Measurements from ENCODE around the gene PHF21A. TPM values are rescaled to one million over a fixed set of nuclear protein-coding genes. Genes with fewer than 3 reads are reported as not detected.

Gene PHF21A
- total and polyA plus RNA-seq, 8 donors = 36.2 to 77.3 (median 69.3) TPM

GRCh38 chr11:45997599-45997998 lies 123.7 kb downstream of the PHF21A start:
- Histone ChIP-seq H3K27me3 (no peaks in the 10 kb centered on the region), H3K4me1 (peaks cover 9 to 12% of the 10 kb centered on the region in 2 donors), H3K27ac (no peak overlapping the region), H3K4me3 (no peak overlapping the region), H3K36me3 (no peaks in the 10 kb centered on the region), H3K9me3 (no peaks in the 10 kb centered on the region)
- TF ChIP-seq CTCF (IDR thresholded peaks at IDR 0.05) = no peak
- DNase-seq (no peak), ATAC-seq (no peak)
- intact Hi-C loops (cut with DNase I) = no loop called here

GRCh38 chr11:45995342-45995734 lies 125.9 kb downstream of the PHF21A start:
- intact Hi-C loops (cut with DNase I) = no loop called here
- H3K9me3 ChIP-seq = no peaks in the 10 kb centered on the region
- peaks cover 9 to 12% of the 10 kb centered on the region in 2 donors for H3K4me1 ChIP-seq
- no peak for TF ChIP-seq CTCF (IDR thresholded peaks at IDR 0.05)
- no peak for ATAC-seq
- no peak for DNase-seq
- no peak overlapping the region for H3K4me3 ChIP-seq
- H3K36me3 ChIP-seq = no peaks in the 10 kb centered on the region
- no peaks in the 10 kb centered on the region for H3K27me3 ChIP-seq
- H3K27ac ChIP-seq = no peak overlapping the region

- ATAC-seq (no peak), DNase-seq (no peak)
- no peak for TF ChIP-seq CTCF (IDR thresholded peaks at IDR 0.05)
- intact Hi-C loops (cut with DNase I) = no loop called here
- Histone ChIP-seq H3K36me3 (no peaks in the 10 kb centered on the region), H3K27me3 (no peaks in the 10 kb centered on the region), H3K9me3 (no peaks in the 10 kb centered on the region), H3K4me1 (peaks cover 9 to 12% of the 10 kb centered on the region in 2 donors), H3K4me3 (no peak overlapping the region), H3K27ac (no peak overlapping the region)
These were observed 126.6 kb downstream of the PHF21A start for GRCh38 chr11:45994371-45995341.

- DNase-seq (peak in 1 of 4 donors; percentile 76), ATAC-seq (peak; percentile 14)
- intact Hi-C loops (cut with DNase I) = no loop called here
- TF ChIP-seq CTCF (IDR thresholded peaks at IDR 0.05) = no peak
- H3K27me3 ChIP-seq = no peaks in the 10 kb centered on the region
- H3K9me3 ChIP-seq = no peaks in the 10 kb centered on the region
- no peak overlapping the region for H3K4me3 ChIP-seq
- peak overlapping the region in 1 of 2 donors; percentile 11 for H3K27ac ChIP-seq
- peaks cover 9 to 12% of the 10 kb centered on the region in 2 donors for H3K4me1 ChIP-seq
- H3K36me3 ChIP-seq = no peaks in the 10 kb centered on the region
These were observed 127.7 kb downstream of the PHF21A start for GRCh38 chr11:45993531-45994001.

GRCh38 chr11:45988921-45989320 lies 132.3 kb downstream of the PHF21A start:
- Histone ChIP-seq H3K27me3 (no peaks in the 10 kb centered on the region), H3K27ac (no peak overlapping the region), H3K9me3 (no peaks in the 10 kb centered on the region), H3K4me1 (peaks cover 6 to 9% of the 10 kb centered on the region in 2 donors), H3K4me3 (no peak overlapping the region), H3K36me3 (no peaks in the 10 kb centered on the region)
- DNase-seq = no peak
- no peak for TF ChIP-seq CTCF (IDR thresholded peaks at IDR 0.05)
- intact Hi-C loops (cut with DNase I) = no loop called here
- no peak for ATAC-seq
